GM23248 (cell line): ENCODE data around the gene HOXB5. TPM values are rescaled to one million over a fixed set of nuclear protein-coding genes. Genes with fewer than 3 reads are reported as not detected.
A peak's percentile ranks its signal among the peaks of the same experiment; 100 is the strongest.

Experiments
- DNase-seq: peaks from one replicate; pipeline ENCODE4 v3.0.0-alpha.2; 2015
- H2AFZ ChIP-seq: fragments of 200-600 bp; sonication (generic); 2 replicates; pipeline ENCODE4 v1.6.1; 2016; ENCODE audit warnings: antibody characterized with exemption
- H3F3A ChIP-seq: fragments of 200-600 bp; sonication (generic); 2 replicates; pipeline ENCODE4 v1.6.1; 2016; ENCODE audit warnings: mild to moderate bottlenecking, antibody characterized with exemption, mixed run types; ENCODE audit not compliant: insufficient read depth
- H3K27ac ChIP-seq: fragments of 200-600 bp; sonication (generic); 2 replicates; pipeline ENCODE4 v1.5.1; 2016; ENCODE audit warnings: mild to moderate bottlenecking
- H3K27me3 ChIP-seq: fragments of 200-600 bp; sonication (generic); replicated peaks from 2 replicates; pipeline ENCODE4 v1.6.1; 2016; ENCODE audit warnings: mild to moderate bottlenecking; ENCODE audit not compliant: insufficient read depth
- H3K36me3 ChIP-seq: fragments of 200-600 bp; sonication (generic); 2 replicates; pipeline ENCODE4 v1.6.1; 2016; ENCODE audit warnings: low read depth, mild to moderate bottlenecking
- H3K4me1 ChIP-seq: fragments of 200-600 bp; sonication (generic); 2 replicates; pipeline ENCODE4 v1.6.1; 2016; ENCODE audit warnings: mild to moderate bottlenecking; ENCODE audit not compliant: insufficient read depth
- H3K4me2 ChIP-seq: fragments of 200-600 bp; sonication (generic); one replicate; pipeline ENCODE4 v1.6.1; 2016; ENCODE audit warnings: mild to moderate bottlenecking; ENCODE audit not compliant: unreplicated experiment
- H3K4me3 ChIP-seq: fragments of 200-600 bp; sonication (generic); 2 replicates; pipeline ENCODE4 v1.5.1; 2016; ENCODE audit warnings: mild to moderate bottlenecking
- H3K79me2 ChIP-seq: fragments of 200-600 bp; sonication (generic); 2 replicates; pipeline ENCODE4 v1.6.1; 2016; ENCODE audit warnings: mild to moderate bottlenecking; ENCODE audit not compliant: insufficient read depth
- H3K9ac ChIP-seq: fragments of 200-600 bp; sonication (generic); 2 replicates; pipeline ENCODE4 v1.6.1; 2016; ENCODE audit warnings: mild to moderate bottlenecking
- H3K9me2 ChIP-seq: fragments of 200-600 bp; sonication (generic); 2 replicates; pipeline ENCODE4 v1.6.1; 2016; ENCODE audit warnings: mixed run types, mild to moderate bottlenecking, moderate library complexity; ENCODE audit not compliant: insufficient read depth
- H3K9me3 ChIP-seq: fragments of 200-600 bp; sonication (generic); one replicate; pipeline ENCODE4 v1.6.1; 2017; ENCODE audit warnings: low read depth
- H4K20me1 ChIP-seq: fragments of 200-600 bp; sonication (generic); 2 replicates; pipeline ENCODE4 v1.6.0; 2016; ENCODE audit not compliant: insufficient read depth
- EZH2 ChIP-seq: fragments of 200-600 bp; sonication (generic); IDR thresholded peaks from 2 replicates; pipeline ENCODE4 v1.6.1; 2018; ENCODE audit warnings: antibody characterized with exemption, mild to moderate bottlenecking; ENCODE audit not compliant: insufficient read depth, poor library complexity, severe bottlenecking
- EZH2phosphoT487 ChIP-seq: fragments of 200-600 bp; sonication (generic); IDR thresholded peaks from 2 replicates; pipeline ENCODE4 v1.6.1; 2018; ENCODE audit warnings: antibody characterized with exemption, moderate library complexity, mild to moderate bottlenecking, low read depth; ENCODE audit not compliant: insufficient read depth
- WGBS, 2 experiments: methylation state at CpG; one replicate each; pipeline ENCODE4 v1.1.6; 2015 to 2017; ENCODE audit warnings: low lambda C conversion rate in 2 of 2, low coverage in 1 of 2; ENCODE audit errors: missing lambda C conversion rate in 2 of 2; 5-methylcytosine and 5-hydroxymethylcytosine counted together
- in situ Hi-C: fragments of 300-500 bp; cut with MboI; formaldehyde crosslinking; loops from 2 replicates; pipeline ENCODE4 v1.15.0; 2020
- polyA plus RNA-seq: library from polyadenylated mRNA; unstranded; fragments of >200 nt; fragmentation: Nextera tagmentation; extraction: Ambion mirVana; gene quantifications from 2 replicates; pipeline ENCODE4 v1.2.1, GENCODE V29; 2016
- total RNA-seq: library from RNA; depleted of rRNA; stranded (reverse); fragments of >200 nt; shearing (Covaris generic); gene quantifications from 2 replicates; pipeline ENCODE4 v1.2.3, GENCODE V29; 2014

HOXB5 gene
- total and polyA plus RNA-seq, 2 experiments from 2014 or later: 0.22 to 2.0 TPM

DNA sequence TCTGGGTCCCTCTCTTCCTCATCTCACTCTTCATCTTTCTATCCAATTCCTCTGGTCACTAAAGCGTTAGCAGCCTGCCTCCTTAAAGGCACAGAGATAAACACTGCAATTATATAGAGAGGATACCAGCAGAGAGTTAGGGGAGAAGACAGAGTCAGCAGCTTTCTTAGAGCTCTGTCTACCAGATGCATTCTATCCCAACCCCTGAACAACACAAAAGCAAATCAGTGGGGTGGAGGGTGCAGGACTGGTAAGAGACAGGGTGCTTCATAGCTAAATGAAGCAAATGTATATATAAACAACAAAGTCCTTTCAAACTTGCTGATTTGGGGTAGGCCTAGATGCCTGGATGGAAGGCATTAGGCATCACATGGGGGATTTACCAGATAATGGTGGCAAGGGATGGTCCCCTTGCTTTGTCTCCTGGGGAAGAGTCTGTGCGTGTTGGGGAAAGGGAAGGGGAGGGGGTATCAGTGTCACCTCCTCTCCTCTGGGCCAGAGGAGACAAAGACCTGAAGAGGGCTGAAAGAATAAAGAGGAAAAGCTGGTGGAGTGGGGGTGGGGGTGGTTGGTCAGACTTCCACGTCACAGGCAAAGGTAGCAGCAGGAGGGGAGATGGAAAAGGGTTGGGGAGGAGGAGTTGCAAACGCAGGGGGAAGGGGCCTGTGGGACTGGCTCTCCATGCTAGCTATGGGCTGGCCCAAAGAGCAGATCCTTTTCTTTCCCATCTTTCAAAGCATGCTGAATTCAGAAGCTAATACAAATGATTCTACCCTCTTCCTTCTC, 27.5 kb downstream of the HOXB5 start:
- H3K4me2 ChIP-seq: no peak overlapping the region

DNA sequence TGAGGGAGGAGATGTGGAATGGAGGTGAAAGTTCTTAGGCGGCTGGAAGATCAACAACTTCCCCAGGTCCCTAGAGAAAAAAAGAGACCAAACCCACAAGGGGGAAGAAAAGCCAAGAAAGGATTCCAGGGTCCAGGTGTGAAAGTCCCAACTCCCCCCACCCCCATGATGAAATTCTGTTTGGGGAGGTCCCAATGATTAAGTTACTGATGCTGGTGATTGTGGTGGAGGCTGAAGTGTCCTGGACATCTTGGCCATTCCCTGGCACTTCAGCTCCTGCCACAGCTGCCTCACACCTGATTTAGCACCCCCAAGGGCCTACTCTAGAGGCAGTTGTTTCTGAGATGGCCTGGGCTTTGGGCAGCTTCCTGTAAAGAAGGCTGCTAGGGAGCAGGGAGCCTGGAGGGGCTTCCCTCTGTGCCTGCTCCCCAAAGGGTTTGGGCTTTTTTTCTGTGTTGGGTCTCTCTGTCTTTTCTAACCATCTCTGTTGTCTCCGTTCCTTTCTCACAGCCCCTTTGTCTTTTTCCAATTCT, 28.5 kb downstream of the HOXB5 start:
- no peaks in the 10 kb centered on the region for H4K20me1 ChIP-seq
- no peak overlapping the region for H3K27ac ChIP-seq
- in situ Hi-C loops: no loop called here
- no peaks in the 10 kb centered on the region for H3K9me2 ChIP-seq
- no peak for TF ChIP-seq EZH2
- TF ChIP-seq EZH2phosphoT487: no peak
- no peak for DNase-seq
- peak overlapping the region; percentile 82 for H3K4me3 ChIP-seq
- H3K9me3 ChIP-seq: no peaks in the 10 kb centered on the region
- peak overlapping the region; percentile 99 for H3K4me2 ChIP-seq
- WGBS, 2 experiments: 91 to 92% methylated on average over 2 of the region's 2 CpGs
- no peaks in the 10 kb centered on the region for H3K27me3 ChIP-seq
- H3K36me3 ChIP-seq: no peaks in the 10 kb centered on the region
- peak overlapping the region; percentile 82 for H3K9ac ChIP-seq
- peaks cover 86% of the 10 kb centered on the region for H3K79me2 ChIP-seq
- H3K4me1 ChIP-seq: peaks cover 4% of the 10 kb centered on the region; the same call in 1 of the 2 replicates
- no peaks in the 10 kb centered on the region for H3F3A ChIP-seq
- peak overlapping the region; percentile 92; the same call in 1 of the 2 replicates for H2AFZ ChIP-seq

More for the DNA sequence above, 27.5 kb downstream of the HOXB5 start:
- 96 to 100% methylated on average over 2 to 4 of the region's 4 CpGs for WGBS, 2 experiments
- no peaks in the 10 kb centered on the region for H3K27me3 ChIP-seq
- no peaks in the 10 kb centered on the region for H4K20me1 ChIP-seq
- H3F3A ChIP-seq: no peaks in the 10 kb centered on the region
- no peaks in the 10 kb centered on the region for H3K36me3 ChIP-seq
- no peak overlapping the region for H2AFZ ChIP-seq
- no peaks in the 10 kb centered on the region for H3K9me3 ChIP-seq
- peaks cover 12% of the 10 kb centered on the region for H3K4me1 ChIP-seq
- no peak overlapping the region for H3K4me3 ChIP-seq
- peaks cover 89% of the 10 kb centered on the region for H3K79me2 ChIP-seq
- DNase-seq: no peak
- in situ Hi-C loops: no loop called here
- no peak overlapping the region for H3K9ac ChIP-seq
- H3K27ac ChIP-seq: no peak overlapping the region
- TF ChIP-seq EZH2phosphoT487: no peak
- TF ChIP-seq EZH2: no peak
- H3K9me2 ChIP-seq: no peaks in the 10 kb centered on the region

DNA sequence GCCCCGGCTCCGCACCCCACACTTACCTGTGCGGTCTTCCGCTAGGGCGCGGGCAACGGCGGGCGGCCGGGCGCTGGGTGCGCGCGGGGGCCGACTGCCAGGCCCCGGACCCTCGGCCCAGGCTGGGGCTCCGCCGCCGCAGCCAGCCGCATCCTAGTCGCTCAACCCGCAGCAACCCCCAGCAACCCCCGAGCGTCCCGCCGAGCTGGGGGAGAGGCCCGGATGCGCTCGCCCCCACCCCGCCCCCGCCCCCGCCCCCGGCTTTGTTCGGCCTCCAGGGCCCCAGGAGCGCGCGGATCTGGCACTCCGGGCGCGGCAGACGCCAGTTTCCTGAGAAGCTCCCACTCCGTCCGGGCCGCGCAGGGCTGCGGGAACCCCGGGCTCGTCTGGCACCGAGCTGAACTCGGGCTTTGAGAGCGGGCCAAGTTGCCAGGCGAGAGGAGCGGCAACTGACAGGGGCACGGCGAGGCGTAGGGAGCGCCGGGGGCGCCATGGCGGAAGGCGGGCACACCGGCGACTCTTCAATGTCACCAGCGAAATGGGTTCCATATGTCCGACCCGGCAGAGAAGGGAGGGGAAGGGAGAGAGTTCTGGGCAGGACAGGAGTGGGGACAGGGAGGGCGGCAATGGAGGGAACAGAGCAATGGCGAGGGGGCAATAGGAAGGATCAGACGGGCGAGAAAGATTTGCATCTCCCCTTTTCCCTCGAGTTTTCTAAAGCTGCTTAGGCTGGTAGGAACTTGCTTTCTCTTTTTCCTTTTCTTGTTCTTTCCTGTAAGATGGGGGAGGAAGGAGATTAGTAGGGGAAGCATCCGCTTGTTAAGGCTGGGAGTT, 29.2 kb downstream of the HOXB5 start:
- peak; percentile 73 for DNase-seq

DNA sequence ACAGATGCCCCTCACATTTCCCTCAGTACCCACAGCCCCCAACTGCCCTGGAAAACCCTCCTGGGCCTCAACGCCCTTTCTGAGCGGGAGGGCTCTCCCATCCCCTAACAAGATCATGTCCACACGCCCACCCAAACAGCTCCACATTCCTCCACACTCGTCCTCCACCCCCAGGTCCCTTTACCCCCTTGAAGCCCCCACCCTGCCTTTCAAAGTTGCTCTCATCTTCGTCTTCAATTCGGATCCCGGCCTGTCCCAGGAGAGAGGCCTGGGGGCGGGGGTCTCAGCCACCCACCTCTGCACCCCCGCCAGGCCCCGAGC, 29.8 kb downstream of the HOXB5 start:
- Histone ChIP-seq H4K20me1 (no peaks in the 10 kb centered on the region), H3K79me2 (peaks cover 86% of the 10 kb centered on the region), H3F3A (no peaks in the 10 kb centered on the region), H3K9me2 (no peaks in the 10 kb centered on the region), H3K9ac (peak overlapping the region; percentile 82), H2AFZ (0 out of 2 replicates have a peak overlapping the region, but pooled peaks have one; percentile 52), H3K4me2 (peak overlapping the region; percentile 99), H3K4me3 (peak overlapping the region; percentile 82), H3K4me1 (no peaks in the 10 kb centered on the region), H3K27me3 (no peaks in the 10 kb centered on the region), H3K9me3 (no peaks in the 10 kb centered on the region), H3K27ac (no peak overlapping the region), H3K36me3 (no peaks in the 10 kb centered on the region)
- in situ Hi-C loops: no loop called here
- 16 to 35% methylated on average over 3 to 10 of the region's 10 CpGs for WGBS, 2 experiments
- TF ChIP-seq EZH2: no peak
- TF ChIP-seq EZH2phosphoT487: no peak
- no peak for DNase-seq

More for the DNA sequence above, 29.2 kb downstream of the HOXB5 start:
- Histone ChIP-seq H3K36me3 (no peaks in the 10 kb centered on the region), H2AFZ (peak overlapping the region; percentile 92), H3K9me3 (no peaks in the 10 kb centered on the region), H3K27ac (no peak overlapping the region), H3K27me3 (no peaks in the 10 kb centered on the region), H3K9ac (peak overlapping the region; percentile 82), H3K4me3 (peak overlapping the region; percentile 82), H3K4me2 (peak overlapping the region; percentile 99), H3K9me2 (no peaks in the 10 kb centered on the region), H3F3A (no peaks in the 10 kb centered on the region), H4K20me1 (no peaks in the 10 kb centered on the region), H3K4me1 (no peaks in the 10 kb centered on the region), H3K79me2 (peaks cover 86% of the 10 kb centered on the region)
- no peak for TF ChIP-seq EZH2phosphoT487
- TF ChIP-seq EZH2: no peak
- in situ Hi-C loops: no loop called here
- 4 to 5% methylated on average over 27 to 48 of the region's 73 CpGs for WGBS, 2 experiments
